PC-9 (cell line): ENCODE measurements around the gene GFM1. TPM values are rescaled to one million over a fixed set of nuclear protein-coding genes. Genes with fewer than 3 reads are reported as not detected.
A peak's percentile ranks its signal among the peaks of the same experiment; 100 is the strongest.

Experiments
- Bru-seq: library from RNA; stranded (reverse); fragments of 400-500 nt; gene quantifications from one replicate; lab custom pipeline; 2021; lab: Mats Ljungman, UMichigan
- BruChase-seq, 2 experiments: library from RNA; stranded (reverse); fragments of 400-500 nt; gene quantifications; one replicate each; lab custom pipeline; 2021; lab: Mats Ljungman, UMichigan
- BruUV-seq: library from RNA; stranded (reverse); fragments of 400-500 nt; replicated peaks from 2 replicates; lab custom pipeline; 2021; lab: Mats Ljungman, UMichigan
- CTCF ChIA-PET: fragments of 300-600 bp; sonication (Branson Sonifier 250); formaldehyde crosslinking; loops from one replicate; lab custom pipeline; 2022; ENCODE audit warnings: antibody characterized with exemption; lab: Charles Lee
- POLR2A ChIA-PET: fragments of 300-600 bp; sonication (Branson Sonifier 250); formaldehyde crosslinking; loops from one replicate; lab custom pipeline; 2022; ENCODE audit warnings: antibody characterized with exemption; ENCODE audit not compliant: unreplicated experiment; lab: Charles Lee
- DNase-seq, 2 experiments: peaks; one replicate each; pipeline versions ENCODE4 v3.0.0 to v3.0.0-alpha.2; 2015 to 2022; ENCODE audit warnings: mixed read lengths in 1 of 2
- H2AFZ ChIP-seq: fragments of 200-600 bp; sonication (generic); 2 replicates; pipeline ENCODE4 v1.8.1; 2017; ENCODE audit warnings: antibody characterized with exemption
- H3F3A ChIP-seq: fragments of 200-600 bp; sonication (generic); 2 replicates; pipeline ENCODE4 v1.8.1; 2017; ENCODE audit warnings: antibody characterized with exemption, mild to moderate bottlenecking, low read depth; ENCODE audit not compliant: insufficient read depth
- H3K27ac ChIP-seq: fragments of 200-600 bp; sonication (generic); 2 replicates; pipeline ENCODE4 v1.6.1; 2016; ENCODE audit warnings: mixed run types
- H3K27me3 ChIP-seq: fragments of 200-600 bp; sonication (generic); 2 replicates; pipeline ENCODE4 v1.6.1; 2016; ENCODE audit warnings: low read depth, mixed run types; ENCODE audit not compliant: insufficient read depth
- H3K36me3 ChIP-seq: fragments of 200-600 bp; sonication (generic); 2 replicates; pipeline ENCODE4 v1.6.1; 2016; ENCODE audit warnings: low read depth, mixed run types
- H3K4me1 ChIP-seq: fragments of 200-600 bp; sonication (generic); replicated peaks from 2 replicates; pipeline ENCODE4 v1.6.1; 2016; ENCODE audit warnings: mixed run types; ENCODE audit not compliant: insufficient read depth
- H3K4me2 ChIP-seq: fragments of 200-600 bp; sonication (generic); 2 replicates; pipeline ENCODE4 v1.6.1; 2017; ENCODE audit warnings: mixed run types
- H3K4me3 ChIP-seq: fragments of 200-600 bp; sonication (generic); 2 replicates; pipeline ENCODE4 v1.6.1; 2016; ENCODE audit warnings: mixed run types
- H3K79me2 ChIP-seq: fragments of 200-600 bp; sonication (generic); 2 replicates; pipeline ENCODE4 v1.6.1; 2017; ENCODE audit warnings: low read depth, mixed run types
- H3K9me2 ChIP-seq: fragments of 200-600 bp; sonication (generic); 2 replicates; pipeline ENCODE4 v1.8.1; 2017; ENCODE audit warnings: mild to moderate bottlenecking; ENCODE audit not compliant: insufficient read depth
- H3K9me3 ChIP-seq: fragments of 200-600 bp; sonication (generic); 2 replicates; pipeline ENCODE4 v1.8.1; 2016; ENCODE audit warnings: low read depth; ENCODE audit not compliant: insufficient read depth
- H4K20me1 ChIP-seq: fragments of 200-600 bp; sonication (generic); 2 replicates; pipeline ENCODE4 v1.8.1; 2017; ENCODE audit not compliant: insufficient read depth
- CTCF ChIP-seq: fragments of 200-600 bp; sonication (generic); conservative IDR thresholded peaks from 2 replicates; pipeline ENCODE4 v1.6.1; 2017; ENCODE audit warnings: mixed run types, antibody characterized with exemption, mild to moderate bottlenecking, moderate library complexity
- EZH2 ChIP-seq: fragments of 200-600 bp; sonication (generic); IDR thresholded peaks from 2 replicates; pipeline ENCODE4 v1.8.0; 2017; ENCODE audit warnings: antibody characterized with exemption, low read depth
- intact Hi-C: fragments of 100-400 bp; cut with micrococcal nuclease; formaldehyde crosslinking; loops from one replicate; pipeline ENCODE4 v1.10.0; 2022; ENCODE audit not compliant: unreplicated experiment
- long read RNA-seq: library from polyadenylated mRNA; stranded (forward); transcript quantifications from one replicate; pipeline ENCODE4 v2.0.0, GENCODE V29; 2022
- total RNA-seq: library from RNA; stranded (reverse); gene quantifications from 2 replicates; pipeline ENCODE4 v1.2.3, GENCODE V29; 2021

Gene GFM1
- 43.0 and 45.4 TPM in 2 replicates for total RNA-seq
- percentile 86 among the genes with signal in this experiment for Bru-seq, nascent RNA
- percentile 80 among the genes with signal in this experiment for BruChase-seq, experiment 1, labeled RNA remaining after a 2-hour chase
- percentile 88 among the genes with signal in this experiment for BruChase-seq, experiment 2, labeled RNA remaining after a 6-hour chase
- long read RNA-seq, transcript GFM1-210 (18 exons, 3,721 nt): major isoform, 69 of 88 reads
- long read RNA-seq, partial matches to known transcripts: 9 of 88 reads
- long read RNA-seq, other reads (novel, unspliced or antisense): 6 of 88 reads

- intact Hi-C loops: loop anchor here (5.0 to 10.0 kb wide), 3 partner anchors 72 to 1030 kb away; partner anchors contain the start of gene MLF1
- Histone ChIP-seq H3K79me2 (peaks cover 38% of the 10 kb centered on the region), H3K4me1 (peaks cover 16% of the 10 kb centered on the region), H2AFZ (peak within 1 kb of the TSS; percentile 88), H4K20me1 (0 out of 2 replicates have a peak, but pooled peaks cover 3% of the 10 kb centered on the region), H3K4me3 (peak within 1 kb of the TSS; percentile 96), H3K9me2 (no peaks in the 10 kb centered on the region), H3F3A (no peaks in the 10 kb centered on the region), H3K36me3 (peaks cover 19% of the 10 kb centered on the region), H3K9me3 (no peaks in the 10 kb centered on the region), H3K27ac (peak within 1 kb of the TSS; percentile 59), H3K27me3 (no peaks in the 10 kb centered on the region), H3K4me2 (peak within 1 kb of the TSS; percentile 95)
- peak; percentile 89 to 92 for DNase-seq
- TSS peak; percentile 53 for BruUV-seq
- CTCF ChIA-PET: interaction anchor here (0.5 to 2.6 kb wide), 10 partner anchors 16 to 1112 kb away, joined by 3 to 7 read pairs (median 4); partner anchors contain the start of gene MLF1
- no peak for TF ChIP-seq EZH2
- TF ChIP-seq CTCF: peak; percentile 78
- POLR2A ChIA-PET: interaction anchor here (0.6 to 0.7 kb wide), 4 partner anchors 19 to 1103 kb away, joined by 3 to 19 read pairs (median 5); partner anchors contain the start of gene MLF1
Measured at GRCh38 chr3:158644345-158644908, at the start of gene GFM1. Gene GFM1 (plus strand): TSS chr3:158644527. CDS start chr3:158644635, 108 bp downstream.

GRCh38 chr3:158600787-158601186, 43.5 kb upstream of the GFM1 start:
- no peaks in the 10 kb centered on the region for H3K4me1 ChIP-seq
- POLR2A ChIA-PET: no interaction called here
- intact Hi-C loops: loop anchor here (5.0 kb wide), 1 partner anchor 637 kb away; no protein-coding TSS in a partner anchor
- H3K36me3 ChIP-seq: peaks cover 9% of the 10 kb centered on the region
- no peak overlapping the region for H3K27ac ChIP-seq
- H2AFZ ChIP-seq: no peak overlapping the region
- DNase-seq: no peak
- no peaks in the 10 kb centered on the region for H3K9me2 ChIP-seq
- no peaks in the 10 kb centered on the region for H4K20me1 ChIP-seq
- H3K4me2 ChIP-seq: no peak overlapping the region
- no peaks in the 10 kb centered on the region for H3K27me3 ChIP-seq
- CTCF ChIA-PET: no interaction called here
- TF ChIP-seq CTCF: no peak
- no peak for TF ChIP-seq EZH2
- H3F3A ChIP-seq: no peaks in the 10 kb centered on the region; the same call in none of the 2 replicates
- H3K9me3 ChIP-seq: no peaks in the 10 kb centered on the region
- no TSS peak for BruUV-seq
- H3K79me2 ChIP-seq: no peaks in the 10 kb centered on the region
- H3K4me3 ChIP-seq: no peak overlapping the region

- no peak for DNase-seq
- Histone ChIP-seq H2AFZ (no peak overlapping the region), H3K36me3 (peaks cover 9% of the 10 kb centered on the region), H3K27me3 (no peaks in the 10 kb centered on the region), H3F3A (no peaks in the 10 kb centered on the region; the same call in none of the 2 replicates), H3K4me3 (no peak overlapping the region), H3K4me1 (no peaks in the 10 kb centered on the region), H3K27ac (no peak overlapping the region), H3K9me2 (no peaks in the 10 kb centered on the region), H3K9me3 (no peaks in the 10 kb centered on the region), H3K79me2 (no peaks in the 10 kb centered on the region), H3K4me2 (no peak overlapping the region), H4K20me1 (no peaks in the 10 kb centered on the region)
- no TSS peak for BruUV-seq
- POLR2A ChIA-PET: no interaction called here
- intact Hi-C loops: loop anchor here (5.0 kb wide), 1 partner anchor 635 kb away; no protein-coding TSS in a partner anchor
- CTCF ChIA-PET: no interaction called here
- no peak for TF ChIP-seq CTCF
- no peak for TF ChIP-seq EZH2
Measured at GRCh38 chr3:158602227-158602626, 42.1 kb upstream of the GFM1 start.
